Neural progenitor cell (in vitro differentiated cells): ENCODE measurements around the gene TMEM115.

ENCODE experiments used
- EZH2 ChIP-seq: fragments of 200-600 bp; sonication (generic); IDR thresholded peaks from 2 replicates; pipeline ENCODE4 v1.6.1; 2017; ENCODE audit warnings: antibody characterized with exemption, mild to moderate bottlenecking, moderate library complexity
- EZH2phosphoT487 ChIP-seq: fragments of 200-600 bp; sonication (generic); IDR thresholded peaks from 2 replicates; pipeline ENCODE4 v1.6.1; 2017; ENCODE audit warnings: antibody characterized with exemption
- TF ChIP-seq, protein P1 (sequence below): fragments of 200-600 bp; sonication (generic); IDR thresholded peaks from 2 replicates; pipeline ENCODE4 v1.5.1; 2017; ENCODE audit warnings: antibody characterized with exemption, mild to moderate bottlenecking

DNA sequence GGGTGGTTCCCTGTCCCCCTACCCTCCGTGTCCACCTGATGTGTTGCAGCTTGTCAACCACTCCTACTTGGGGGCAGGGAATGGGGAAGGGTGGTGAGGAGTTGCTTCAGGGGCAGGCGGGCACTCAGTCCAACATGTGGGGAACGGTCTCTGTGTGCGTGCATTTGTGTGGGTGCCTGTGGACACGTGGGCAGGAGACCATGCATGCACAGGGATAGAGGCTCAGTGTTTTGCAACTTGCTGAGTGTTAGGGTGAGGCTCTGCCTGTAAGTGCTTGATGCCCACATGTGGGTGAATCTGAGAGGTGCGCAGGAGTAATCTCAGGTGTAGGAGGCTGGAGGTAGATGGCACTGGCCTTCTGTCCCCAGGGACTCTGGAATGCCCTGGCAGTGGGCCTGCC lies 24.4 kb upstream of the TMEM115 start:
- TF ChIP-seq, protein P1, sequence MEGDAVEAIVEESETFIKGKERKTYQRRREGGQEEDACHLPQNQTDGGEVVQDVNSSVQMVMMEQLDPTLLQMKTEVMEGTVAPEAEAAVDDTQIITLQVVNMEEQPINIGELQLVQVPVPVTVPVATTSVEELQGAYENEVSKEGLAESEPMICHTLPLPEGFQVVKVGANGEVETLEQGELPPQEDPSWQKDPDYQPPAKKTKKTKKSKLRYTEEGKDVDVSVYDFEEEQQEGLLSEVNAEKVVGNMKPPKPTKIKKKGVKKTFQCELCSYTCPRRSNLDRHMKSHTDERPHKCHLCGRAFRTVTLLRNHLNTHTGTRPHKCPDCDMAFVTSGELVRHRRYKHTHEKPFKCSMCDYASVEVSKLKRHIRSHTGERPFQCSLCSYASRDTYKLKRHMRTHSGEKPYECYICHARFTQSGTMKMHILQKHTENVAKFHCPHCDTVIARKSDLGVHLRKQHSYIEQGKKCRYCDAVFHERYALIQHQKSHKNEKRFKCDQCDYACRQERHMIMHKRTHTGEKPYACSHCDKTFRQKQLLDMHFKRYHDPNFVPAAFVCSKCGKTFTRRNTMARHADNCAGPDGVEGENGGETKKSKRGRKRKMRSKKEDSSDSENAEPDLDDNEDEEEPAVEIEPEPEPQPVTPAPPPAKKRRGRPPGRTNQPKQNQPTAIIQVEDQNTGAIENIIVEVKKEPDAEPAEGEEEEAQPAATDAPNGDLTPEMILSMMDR: no peak
- TF ChIP-seq EZH2phosphoT487 (no peak), EZH2 (no peak)
